ENCODE data around the gene IL31RA. TPM values are rescaled to one million over a fixed set of nuclear protein-coding genes. Genes with fewer than 3 reads are reported as not detected.

Gene IL31RA
- total and polyA plus RNA-seq, 7 experiments from 2014 or later, result 0.39 to 1.5 TPM; not detected in 5

DNA sequence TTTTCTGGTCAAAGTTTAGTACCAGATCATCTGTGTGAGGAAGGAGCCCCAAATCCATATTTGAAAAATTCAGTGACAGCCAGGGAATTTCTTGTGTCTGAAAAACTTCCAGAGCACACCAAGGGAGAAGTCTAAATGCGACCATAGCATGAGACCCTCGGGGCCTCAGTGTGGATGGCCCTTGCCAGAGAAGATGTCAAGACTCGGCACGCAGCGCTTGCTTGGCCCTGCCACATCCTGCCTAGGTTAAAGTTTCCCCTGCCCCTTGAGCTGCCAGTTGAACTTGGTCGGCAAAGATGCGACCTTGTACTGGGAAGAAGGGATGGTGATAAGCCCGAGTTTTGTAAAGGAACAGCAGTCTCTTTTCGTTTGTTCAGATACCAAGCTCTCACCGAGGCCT is 65.8 kb downstream of the IL31RA start:
- intact Hi-C loops (cut with micrococcal nuclease), result no loop called here
- Histone ChIP-seq H3K9me3 (ENCODE audit: control insufficient read depth in 2 of 3, low read length in 3 of 3) (no peaks in the 10 kb centered on the region), H3K27ac (ENCODE audit: low read depth, low read length) (no peak overlapping the region), H3K4me1 (ENCODE audit: control insufficient read depth in 2 of 2, insufficient read depth in 2 of 2, low read length in 2 of 2) (no peaks in the 10 kb centered on the region), H3K27me3 (ENCODE audit: control insufficient read depth in 2 of 2, insufficient read depth in 2 of 2, low read length in 2 of 2) (no peaks in the 10 kb centered on the region), H3K4me3 (ENCODE audit: low read length) (no peak overlapping the region), H3K36me3 (ENCODE audit: control insufficient read depth in 2 of 3, insufficient read depth in 3 of 3, low read length in 3 of 3) (no peaks in the 10 kb centered on the region)
- H3K9me3 Mint-ChIP-seq, result no peaks in the 10 kb centered on the region
- DNase-seq, result no peak
- no peaks in the 10 kb centered on the region for H3K27me3 Mint-ChIP-seq
- H3K27ac Mint-ChIP-seq, result no peak overlapping the region
- peaks cover 0 to 4% (median 0%) of the 10 kb centered on the region in 5 donors for H3K36me3 Mint-ChIP-seq
- POLR2A ChIA-PET, result interaction anchor here (0.6 kb wide), 1 partner anchor 176 kb away, joined by 3 read pairs; no protein-coding TSS in a partner anchor
- peaks cover 6 to 30% (median 10%) of the 10 kb centered on the region in 7 donors for H3K4me1 Mint-ChIP-seq
- CTCF ChIA-PET, result no interaction called here
- no peak overlapping the region for H3K4me3 Mint-ChIP-seq
- no peak for ATAC-seq

DNA sequence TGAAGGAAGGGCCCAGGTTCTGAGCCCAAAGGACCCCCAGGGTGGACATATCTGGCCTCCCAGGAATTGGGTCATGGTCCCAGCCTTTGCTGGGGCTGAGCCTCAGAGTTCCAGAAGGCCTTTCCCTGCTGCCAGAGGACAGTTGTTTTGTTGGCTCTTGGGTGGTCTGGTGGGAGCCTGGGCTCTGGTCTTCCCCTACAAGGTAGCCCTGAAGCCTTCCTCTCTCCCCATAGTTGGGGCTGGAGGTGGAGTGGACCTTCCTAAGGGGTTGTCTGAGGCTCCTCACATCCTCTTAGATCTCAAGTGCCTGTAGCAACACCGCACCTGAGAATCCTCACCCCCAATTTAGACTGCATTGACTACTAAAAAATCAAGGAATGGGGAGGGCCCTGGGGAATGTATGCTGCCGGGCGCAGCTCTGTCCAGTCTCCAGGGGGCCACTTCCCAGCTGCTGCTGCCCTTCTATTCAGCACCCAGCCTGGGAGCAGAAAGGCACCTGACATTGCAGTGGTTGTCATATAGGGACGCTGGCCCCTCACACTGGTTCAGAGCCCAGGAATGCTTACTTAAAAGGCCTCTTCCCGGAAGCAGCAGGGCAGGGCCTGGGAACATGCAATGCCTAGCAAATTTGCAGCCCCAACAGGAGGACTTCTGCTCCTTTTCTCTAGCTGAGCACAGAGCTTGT is 66.4 kb downstream of the IL31RA start:
- Mint-ChIP-seq H3K27me3 (no peaks in the 10 kb centered on the region), H3K4me1 (peaks cover 6 to 30% (median 10%) of the 10 kb centered on the region in 7 donors), H3K36me3 (peaks cover 0 to 4% (median 0%) of the 10 kb centered on the region in 5 donors), H3K9me3 (no peaks in the 10 kb centered on the region), H3K4me3 (no peak overlapping the region), H3K27ac (no peak overlapping the region)
- Histone ChIP-seq H3K4me1 (ENCODE audit: control insufficient read depth in 2 of 2, insufficient read depth in 2 of 2, low read length in 2 of 2) (no peaks in the 10 kb centered on the region), H3K27ac (ENCODE audit: low read depth, low read length) (no peak overlapping the region), H3K27me3 (ENCODE audit: control insufficient read depth in 2 of 2, insufficient read depth in 2 of 2, low read length in 2 of 2) (no peaks in the 10 kb centered on the region), H3K36me3 (ENCODE audit: control insufficient read depth in 2 of 3, insufficient read depth in 3 of 3, low read length in 3 of 3) (no peaks in the 10 kb centered on the region), H3K4me3 (ENCODE audit: low read length) (no peak overlapping the region), H3K9me3 (ENCODE audit: control insufficient read depth in 2 of 3, low read length in 3 of 3) (no peaks in the 10 kb centered on the region)
- intact Hi-C loops (cut with micrococcal nuclease), result no loop called here
- ATAC-seq (no peak), DNase-seq (no peak)
- POLR2A ChIA-PET, result interaction anchor here (0.6 kb wide), 1 partner anchor 175 kb away, joined by 3 read pairs; no protein-coding TSS in a partner anchor
- CTCF ChIA-PET, result no interaction called here

DNA sequence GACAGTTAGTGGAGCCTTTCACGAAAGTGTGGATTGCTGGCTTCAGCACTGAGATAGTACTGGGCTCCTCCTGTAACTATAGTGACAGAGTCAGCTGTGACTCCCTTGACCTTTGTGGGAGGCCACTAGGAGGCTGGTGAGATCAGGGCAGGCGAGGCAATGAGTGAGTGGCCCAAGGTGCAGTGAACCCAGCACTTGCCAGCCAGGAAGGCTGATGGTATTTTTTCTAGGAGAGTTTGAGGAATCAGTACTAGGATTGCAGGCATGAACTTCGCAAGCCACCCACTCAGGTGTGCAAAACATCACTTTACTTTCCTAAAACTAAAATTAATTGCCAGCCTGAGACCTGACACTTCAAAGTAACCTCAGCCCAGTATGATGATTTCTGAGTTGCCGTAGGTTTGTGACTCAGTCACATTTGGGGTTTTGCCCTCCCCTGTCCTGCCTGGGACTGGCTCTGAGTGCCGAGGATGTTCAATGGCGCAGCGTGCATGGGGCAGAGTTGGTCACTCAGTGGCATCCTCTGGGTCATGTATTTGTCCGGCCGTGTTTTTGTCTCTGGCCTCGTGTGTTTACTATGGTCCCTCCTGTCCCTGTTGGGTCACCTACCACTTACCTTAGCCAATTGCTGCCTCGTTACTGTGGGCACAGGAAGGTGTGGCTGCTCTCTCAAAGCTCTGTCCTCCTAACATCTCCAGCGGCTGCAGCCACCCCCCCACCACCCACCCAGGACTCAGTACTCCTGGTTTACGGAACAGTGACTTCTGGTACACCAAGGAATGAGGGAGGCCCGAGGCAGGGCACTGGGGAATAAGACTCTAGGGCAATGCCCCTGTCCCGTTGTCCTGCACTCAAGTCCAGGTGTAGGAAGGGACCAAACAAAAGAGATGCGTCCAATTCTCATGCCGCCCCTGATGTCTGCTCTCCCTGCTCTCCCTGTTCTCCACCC is 67.2 kb downstream of the IL31RA start:
- H3K27me3 Mint-ChIP-seq, result no peaks in the 10 kb centered on the region
- no peak overlapping the region for H3K27ac ChIP-seq (ENCODE audit: low read depth, low read length)
- no peak overlapping the region for H3K4me3 ChIP-seq (ENCODE audit: low read length)
- ChIA-PET POLR2A (interaction anchor here (0.8 kb wide), 1 partner anchor 301 kb away, joined by 3 read pairs; no protein-coding TSS in a partner anchor), CTCF (no interaction called here)
- peaks cover 0 to 2% of the 10 kb centered on the region in 2 donors for H3K4me1 ChIP-seq (ENCODE audit: control insufficient read depth in 2 of 2, insufficient read depth in 2 of 2, low read length in 2 of 2)
- H3K4me3 Mint-ChIP-seq, result no peak overlapping the region
- no peaks in the 10 kb centered on the region for H3K36me3 ChIP-seq (ENCODE audit: control insufficient read depth in 2 of 3, insufficient read depth in 3 of 3, low read length in 3 of 3)
- H3K4me1 Mint-ChIP-seq, result peaks cover 9 to 37% (median 14%) of the 10 kb centered on the region in 7 donors
- no peaks in the 10 kb centered on the region for H3K27me3 ChIP-seq (ENCODE audit: control insufficient read depth in 2 of 2, insufficient read depth in 2 of 2, low read length in 2 of 2)
- H3K36me3 Mint-ChIP-seq, result peaks cover 0 to 4% (median 0%) of the 10 kb centered on the region in 5 donors
- intact Hi-C loops (cut with micrococcal nuclease), result no loop called here
- H3K9me3 Mint-ChIP-seq, result peaks cover 0 to 2% (median 0%) of the 10 kb centered on the region in 11 donors
- H3K27ac Mint-ChIP-seq, result peak overlapping the region in 1 of 9 donors; percentile 72
- no peaks in the 10 kb centered on the region for H3K9me3 ChIP-seq (ENCODE audit: control insufficient read depth in 2 of 3, low read length in 3 of 3)
- ATAC-seq (no peak), DNase-seq (no peak)

DNA sequence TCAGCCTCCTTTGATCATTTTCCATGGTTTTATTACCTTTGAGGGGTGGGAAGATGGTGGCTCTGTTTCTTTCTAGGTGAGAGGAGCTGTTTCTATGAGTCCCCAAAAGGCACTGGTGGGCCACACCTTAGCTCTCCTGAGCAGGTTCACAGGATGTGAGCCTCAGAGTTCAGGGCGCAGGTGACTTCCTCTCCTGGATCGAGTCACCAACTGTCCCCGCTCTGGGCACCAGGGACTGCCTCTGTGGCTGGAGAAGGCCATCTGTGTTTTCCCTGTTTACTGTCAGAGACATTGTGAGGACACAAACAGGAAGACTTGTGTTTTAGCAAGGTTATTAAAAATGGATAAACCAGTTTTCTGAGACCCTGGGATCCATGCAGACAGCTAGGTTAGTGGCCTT is 68.5 kb downstream of the IL31RA start:
- Histone ChIP-seq H3K4me3 (ENCODE audit: low read length) (no peak overlapping the region), H3K27ac (ENCODE audit: low read depth, low read length) (no peak overlapping the region), H3K36me3 (ENCODE audit: control insufficient read depth in 2 of 3, insufficient read depth in 3 of 3, low read length in 3 of 3) (no peaks in the 10 kb centered on the region), H3K27me3 (ENCODE audit: control insufficient read depth in 2 of 2, insufficient read depth in 2 of 2, low read length in 2 of 2) (no peaks in the 10 kb centered on the region), H3K9me3 (ENCODE audit: control insufficient read depth in 2 of 3, low read length in 3 of 3) (no peaks in the 10 kb centered on the region), H3K4me1 (ENCODE audit: control insufficient read depth in 2 of 2, insufficient read depth in 2 of 2, low read length in 2 of 2) (peaks cover 7 to 9% of the 10 kb centered on the region in 2 donors)
- Mint-ChIP-seq H3K4me1 (peaks cover 16 to 44% (median 21%) of the 10 kb centered on the region in 7 donors), H3K4me3 (peak overlapping the region in 2 of 10 donors; percentile 23 to 50), H3K27ac (peak overlapping the region in 2 of 9 donors; percentile 26 to 47), H3K36me3 (peaks cover 0 to 4% (median 0%) of the 10 kb centered on the region in 5 donors), H3K27me3 (no peaks in the 10 kb centered on the region), H3K9me3 (peaks cover 0 to 5% (median 0%) of the 10 kb centered on the region in 11 donors)
- intact Hi-C loops (cut with micrococcal nuclease), result loop anchor here in 1 of 2 donors (5.0 kb wide), 1 partner anchor 207 kb away; the partner anchor contains the start of gene SLC38A9
- no peak for DNase-seq
- ChIA-PET CTCF (no interaction called here), POLR2A (interaction anchor here (0.8 kb wide), 1 partner anchor 300 kb away, joined by 3 read pairs; no protein-coding TSS in a partner anchor)
- ATAC-seq, result no peak

- DNase-seq, result no peak
- ChIA-PET POLR2A (no interaction called here), CTCF (no interaction called here)
- Histone ChIP-seq H3K27ac (ENCODE audit: low read depth, low read length) (no peak overlapping the region), H3K36me3 (ENCODE audit: control insufficient read depth in 2 of 3, insufficient read depth in 3 of 3, low read length in 3 of 3) (no peaks in the 10 kb centered on the region), H3K27me3 (ENCODE audit: control insufficient read depth in 2 of 2, insufficient read depth in 2 of 2, low read length in 2 of 2) (no peaks in the 10 kb centered on the region), H3K4me3 (ENCODE audit: low read length) (no peak overlapping the region), H3K4me1 (ENCODE audit: control insufficient read depth in 2 of 2, insufficient read depth in 2 of 2, low read length in 2 of 2) (peaks cover 7 to 9% of the 10 kb centered on the region in 2 donors), H3K9me3 (ENCODE audit: control insufficient read depth in 2 of 3, low read length in 3 of 3) (no peaks in the 10 kb centered on the region)
- no peaks in the 10 kb centered on the region for H3K27me3 Mint-ChIP-seq
- no peak for ATAC-seq
- peaks cover 0 to 5% (median 0%) of the 10 kb centered on the region in 11 donors for H3K9me3 Mint-ChIP-seq
- intact Hi-C loops (cut with micrococcal nuclease), result loop anchor here in 1 of 2 donors (5.0 kb wide), 1 partner anchor 208 kb away; the partner anchor contains the start of gene SLC38A9
- H3K36me3 Mint-ChIP-seq, result peaks cover 0 to 4% (median 0%) of the 10 kb centered on the region in 5 donors
- peak overlapping the region in 1 of 9 donors; percentile 7 for H3K27ac Mint-ChIP-seq
- peaks cover 16 to 44% (median 21%) of the 10 kb centered on the region in 7 donors for H3K4me1 Mint-ChIP-seq
- no peak overlapping the region for H3K4me3 Mint-ChIP-seq
Observed at GRCh38 chr5:55920784-55921183, 69.6 kb downstream of the IL31RA start.

GRCh38 chr5:55921617-55922016 is 70.5 kb downstream of the IL31RA start:
- Mint-ChIP-seq H3K36me3 (peaks cover 0 to 4% (median 0%) of the 10 kb centered on the region in 5 donors), H3K27ac (no peak overlapping the region), H3K4me1 (peaks cover 16 to 44% (median 21%) of the 10 kb centered on the region in 7 donors), H3K9me3 (peaks cover 0 to 5% (median 0%) of the 10 kb centered on the region in 11 donors), H3K27me3 (no peaks in the 10 kb centered on the region), H3K4me3 (no peak overlapping the region)
- no peaks in the 10 kb centered on the region for H3K27me3 ChIP-seq (ENCODE audit: control insufficient read depth in 2 of 2, insufficient read depth in 2 of 2, low read length in 2 of 2)
- peaks cover 7 to 9% of the 10 kb centered on the region in 2 donors for H3K4me1 ChIP-seq (ENCODE audit: control insufficient read depth in 2 of 2, insufficient read depth in 2 of 2, low read length in 2 of 2)
- ATAC-seq (no peak), DNase-seq (no peak)
- H3K36me3 ChIP-seq (ENCODE audit: control insufficient read depth in 2 of 3, insufficient read depth in 3 of 3, low read length in 3 of 3), result no peaks in the 10 kb centered on the region
- intact Hi-C loops (cut with micrococcal nuclease), result loop anchor here in 1 of 2 donors (5.0 kb wide), 1 partner anchor 209 kb away; the partner anchor contains the start of gene SLC38A9
- ChIA-PET CTCF (no interaction called here), POLR2A (no interaction called here)
- no peaks in the 10 kb centered on the region for H3K9me3 ChIP-seq (ENCODE audit: control insufficient read depth in 2 of 3, low read length in 3 of 3)
- no peak overlapping the region for H3K27ac ChIP-seq (ENCODE audit: low read depth, low read length)
- H3K4me3 ChIP-seq (ENCODE audit: low read length), result no peak overlapping the region

All from naive thymus-derived CD4-positive, alpha-beta T cell (primary cell).